CD14-positive monocyte (primary cell): ENCODE data around the gene CAMKV. TPM values are rescaled to one million over a fixed set of nuclear protein-coding genes. Genes with fewer than 3 reads are reported as not detected.

ENCODE experiments used
- DNase-seq, 3 donors: peaks; one replicate each; pipeline ENCODE4 v3.0.0-alpha.2; 2011 to 2022
- H2AFZ ChIP-seq: 2 replicates; pipeline ENCODE4 v1.6.0; 2012; ENCODE audit warnings: mild to moderate bottlenecking, low read depth, low read length, inconsistent platforms; ENCODE audit not compliant: insufficient read depth, poor library complexity, severe bottlenecking
- H3K27ac ChIP-seq, 2 donors: 1 replicate in 1 of 2; 2 replicates in 1 of 2; pipeline ENCODE4 v1.5.1; 2012 to 2013; ENCODE audit warnings: low read length in 2 of 2, control low read depth in 1 of 2, inconsistent platforms in 1 of 2, low read depth in 1 of 2, mild to moderate bottlenecking in 1 of 2
- H3K27me3 ChIP-seq, 2 donors: one replicate each; pipeline versions ENCODE4 v1.6.0 to v1.6.1; 2011 to 2013; ENCODE audit warnings: low read length in 2 of 2; ENCODE audit not compliant: control insufficient read depth in 2 of 2, insufficient read depth in 2 of 2
- H3K36me3 ChIP-seq, 2 donors: replicated peaks in 1 of 2; 1 replicate in 1 of 2; 2 replicates in 1 of 2; pipeline versions ENCODE4 v1.5.1 to v1.6.1; 2012 to 2013; ENCODE audit warnings: low read length in 2 of 2, control low read depth in 1 of 2, inconsistent platforms in 1 of 2, mild to moderate bottlenecking in 1 of 2; ENCODE audit not compliant: insufficient read depth in 2 of 2, control insufficient read depth in 1 of 2
- H3K4me1 ChIP-seq, 2 donors: 1 replicate in 1 of 2; 2 replicates in 1 of 2; pipeline versions ENCODE4 v1.5.1 to v1.6.1; 2012 to 2013; ENCODE audit warnings: low read length in 2 of 2, control low read depth in 1 of 2, inconsistent platforms in 1 of 2, mild to moderate bottlenecking in 1 of 2, moderate library complexity in 1 of 2; ENCODE audit not compliant: insufficient read depth in 2 of 2, control insufficient read depth in 1 of 2
- H3K4me2 ChIP-seq: replicated peaks from 2 replicates; pipeline ENCODE3; 2012; ENCODE audit warnings: low read length, moderate library complexity, mild to moderate bottlenecking; ENCODE audit not compliant: poor library complexity, severe bottlenecking; ENCODE audit errors: extremely low read depth
- H3K4me3 ChIP-seq, 3 experiments: fragments of 200-600 bp in 1 of 3; sonication (generic) in 1 of 3; replicated peaks in 1 of 3; 1 replicate in 2 of 3; 2 replicates in 1 of 3; pipeline ENCODE4 v1.5.1; 2011 to 2013; ENCODE audit warnings: low read length in 3 of 3, mild to moderate bottlenecking in 3 of 3, control low read depth in 2 of 3, low read depth in 2 of 3, inconsistent platforms in 1 of 3, moderate library complexity in 1 of 3
- H3K79me2 ChIP-seq: 2 replicates; pipeline ENCODE4 v1.6.0; 2012; ENCODE audit warnings: mild to moderate bottlenecking, control low read depth, inconsistent platforms, low read length, moderate library complexity; ENCODE audit not compliant: insufficient read depth
- H3K9ac ChIP-seq: 2 replicates; pipeline ENCODE4 v1.6.0; 2017; ENCODE audit warnings: low read length, mild to moderate bottlenecking; ENCODE audit not compliant: insufficient read depth, poor library complexity, severe bottlenecking
- H3K9me3 ChIP-seq, 2 donors: replicated peaks in 1 of 2; 1 replicate in 1 of 2; 2 replicates in 1 of 2; pipeline versions ENCODE4 v1.5.1 to v1.6.1; 2012 to 2013; ENCODE audit warnings: low read length in 2 of 2, control low read depth in 1 of 2; ENCODE audit not compliant: control insufficient read depth in 1 of 2, insufficient read depth in 1 of 2
- H4K20me1 ChIP-seq: 2 replicates; pipeline ENCODE4 v1.6.0; 2012; ENCODE audit warnings: mild to moderate bottlenecking, low read length, control low read depth, moderate library complexity; ENCODE audit not compliant: insufficient read depth
- H3K27ac Mint-ChIP-seq, 7 donors: one replicate each; pipeline ENCODE4 v1.8.0; 2020; ENCODE audit warnings: mild to moderate bottlenecking in 7 of 7, mixed read lengths in 7 of 7, moderate library complexity in 6 of 7, inconsistent platforms in 2 of 7
- H3K27me3 Mint-ChIP-seq, 3 donors: one replicate each; pipeline ENCODE4 v1.8.0; 2021 to 2022; ENCODE audit warnings: low read depth in 3 of 3, mild to moderate bottlenecking in 3 of 3, mixed read lengths in 3 of 3, moderate library complexity in 3 of 3, inconsistent platforms in 1 of 3
- H3K36me3 Mint-ChIP-seq, 2 donors: one replicate each; pipeline ENCODE4 v1.8.0; 2020; ENCODE audit warnings: mixed read lengths in 2 of 2, inconsistent platforms in 1 of 2, mild to moderate bottlenecking in 1 of 2
- H3K4me1 Mint-ChIP-seq: one replicate; pipeline ENCODE4 v1.8.0; 2020; ENCODE audit warnings: mild to moderate bottlenecking, mixed read lengths
- H3K4me3 Mint-ChIP-seq, 2 donors: one replicate each; pipeline ENCODE4 v1.8.0; 2020; ENCODE audit warnings: mild to moderate bottlenecking in 2 of 2, mixed read lengths in 2 of 2, moderate library complexity in 1 of 2
- H3K9me3 Mint-ChIP-seq, 7 donors: one replicate each; pipeline ENCODE4 v1.8.0; 2020 to 2022; ENCODE audit warnings: mixed read lengths in 7 of 7, mild to moderate bottlenecking in 6 of 7, moderate library complexity in 6 of 7, inconsistent platforms in 2 of 7
- CTCF ChIP-seq: fragments of 200-600 bp; IDR thresholded peaks from one replicate; pipeline ENCODE4 v1.8.0; 2022; ENCODE audit warnings: antibody characterized with exemption, mild to moderate bottlenecking
- WGBS: methylation state at CpG from one replicate; pipeline ENCODE4 v1.1.5; 2013; ENCODE audit warnings: missing lambda C conversion rate; ENCODE audit not compliant: insufficient coverage; 5-methylcytosine and 5-hydroxymethylcytosine counted together
- intact Hi-C, 2 donors: fragments of 100-400 bp; cut with micrococcal nuclease; formaldehyde crosslinking; loops; one replicate each; pipeline versions ENCODE4 v1.15.0 to v1.15.1; 2023
- polyA plus RNA-seq, 3 donors: library from polyadenylated mRNA; depleted of rRNA in 1 of 3; unstranded in 2 of 3; stranded (reverse) in 1 of 3; fragments of 300-500 nt in 2 of 3; fragments of >200 nt in 1 of 3; fragmentation: Illumina TruSeq in 2 of 3; gene quantifications; 1 replicate in 2 of 3; 2 replicates in 1 of 3; pipeline ENCODE4 v1.2.3, GENCODE V29; 2012 to 2021

The CAMKV gene
- polyA plus RNA-seq, 3 donors, result 0.03 to 0.10 TPM; not detected in 1

DNA sequence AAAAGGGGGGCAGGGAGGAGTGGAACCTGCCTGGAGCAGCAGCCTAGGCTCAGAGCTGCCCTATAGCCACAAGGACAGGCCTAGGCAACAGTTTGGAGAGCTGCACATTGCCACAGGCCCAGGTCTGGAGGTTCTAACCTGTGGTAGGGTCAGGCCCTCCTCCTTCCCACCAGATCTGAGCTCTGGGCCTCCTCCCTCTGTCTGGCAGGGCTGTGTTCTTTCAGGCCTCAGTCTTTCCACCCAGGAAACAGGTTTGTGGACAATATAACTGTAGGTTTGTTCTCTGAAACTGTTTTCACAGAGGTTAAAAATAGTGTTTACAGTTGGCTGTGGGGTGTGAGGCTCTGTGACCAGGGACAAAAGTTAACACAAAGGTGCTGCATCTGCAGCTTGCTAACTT lies 9.0 kb upstream of the CAMKV start:
- Mint-ChIP-seq H3K4me3 (no peak overlapping the region), H3K36me3 (no peaks in the 10 kb centered on the region), H3K4me1 (peaks cover 19% of the 10 kb centered on the region), H3K27me3 (peaks cover 0 to 3% (median 1%) of the 10 kb centered on the region in 3 donors), H3K27ac (no peak overlapping the region), H3K9me3 (no peaks in the 10 kb centered on the region)
- Histone ChIP-seq H4K20me1 (no peaks in the 10 kb centered on the region), H2AFZ (no peak overlapping the region), H3K4me2 (no peak overlapping the region), H3K4me1 (peaks cover 4 to 8% of the 10 kb centered on the region in 2 donors), H3K36me3 (no peaks in the 10 kb centered on the region), H3K27ac (no peak overlapping the region), H3K9me3 (no peaks in the 10 kb centered on the region), H3K27me3 (no peaks in the 10 kb centered on the region), H3K4me3 (no peak overlapping the region), H3K79me2 (no peaks in the 10 kb centered on the region), H3K9ac (no peak overlapping the region)
- no peak for DNase-seq
- intact Hi-C loops, result no loop called here
- TF ChIP-seq CTCF, result no peak

DNA sequence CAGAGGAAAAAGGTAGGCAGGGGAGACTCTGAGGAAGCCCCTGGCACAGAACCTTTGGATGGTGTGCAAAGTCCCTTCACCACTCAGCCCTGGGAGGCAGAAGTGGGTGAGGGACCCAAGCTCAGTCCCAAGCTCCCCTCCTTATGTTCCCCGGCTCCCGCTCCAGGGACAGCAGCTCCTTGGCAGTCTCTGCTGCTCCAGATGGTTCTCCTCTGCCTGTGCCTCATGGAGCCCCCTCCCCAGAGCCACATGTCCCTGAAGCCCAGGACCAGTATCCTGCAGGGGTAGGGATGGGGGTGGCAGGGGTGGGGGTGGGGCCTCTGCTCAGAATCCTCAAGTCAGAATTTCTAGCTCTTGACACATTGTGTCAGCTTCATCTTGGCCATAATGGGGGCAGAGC lies 8.0 kb upstream of the CAMKV start:
- DNase-seq, result no peak
- no CpG with 5 or more reads among the region's 2 CpGs for WGBS

More for the DNA sequence above, 8.0 kb upstream of the CAMKV start:
- Mint-ChIP-seq H3K27ac (no peak overlapping the region), H3K4me3 (no peak overlapping the region), H3K9me3 (no peaks in the 10 kb centered on the region), H3K27me3 (peaks cover 0 to 4% (median 1%) of the 10 kb centered on the region in 3 donors), H3K36me3 (no peaks in the 10 kb centered on the region), H3K4me1 (peaks cover 21% of the 10 kb centered on the region)
- H3K27me3 ChIP-seq, result no peaks in the 10 kb centered on the region
- no peak for TF ChIP-seq CTCF
- no peak overlapping the region for H3K4me3 ChIP-seq
- no peak overlapping the region for H2AFZ ChIP-seq
- no peaks in the 10 kb centered on the region for H3K9me3 ChIP-seq
- H3K36me3 ChIP-seq, result no peaks in the 10 kb centered on the region
- H3K27ac ChIP-seq, result no peak overlapping the region
- H3K9ac ChIP-seq, result no peak overlapping the region
- no peaks in the 10 kb centered on the region for H3K79me2 ChIP-seq
- H3K4me2 ChIP-seq, result no peak overlapping the region
- intact Hi-C loops, result no loop called here
- H3K4me1 ChIP-seq, result peaks cover 4 to 8% of the 10 kb centered on the region in 2 donors
- H4K20me1 ChIP-seq, result no peaks in the 10 kb centered on the region
